ENCODE data around the gene TTLL9.
"Not testable (repeated sequence)": the region's sequence is repeated elsewhere in the genome, so short reads cannot be mapped to it uniquely, and the experiment has no call there.

- TF ChIP-seq POLR2A (IDR thresholded peaks at IDR 0.05) = not testable (repeated sequence)
- TF ChIP-seq, protein P1, sequence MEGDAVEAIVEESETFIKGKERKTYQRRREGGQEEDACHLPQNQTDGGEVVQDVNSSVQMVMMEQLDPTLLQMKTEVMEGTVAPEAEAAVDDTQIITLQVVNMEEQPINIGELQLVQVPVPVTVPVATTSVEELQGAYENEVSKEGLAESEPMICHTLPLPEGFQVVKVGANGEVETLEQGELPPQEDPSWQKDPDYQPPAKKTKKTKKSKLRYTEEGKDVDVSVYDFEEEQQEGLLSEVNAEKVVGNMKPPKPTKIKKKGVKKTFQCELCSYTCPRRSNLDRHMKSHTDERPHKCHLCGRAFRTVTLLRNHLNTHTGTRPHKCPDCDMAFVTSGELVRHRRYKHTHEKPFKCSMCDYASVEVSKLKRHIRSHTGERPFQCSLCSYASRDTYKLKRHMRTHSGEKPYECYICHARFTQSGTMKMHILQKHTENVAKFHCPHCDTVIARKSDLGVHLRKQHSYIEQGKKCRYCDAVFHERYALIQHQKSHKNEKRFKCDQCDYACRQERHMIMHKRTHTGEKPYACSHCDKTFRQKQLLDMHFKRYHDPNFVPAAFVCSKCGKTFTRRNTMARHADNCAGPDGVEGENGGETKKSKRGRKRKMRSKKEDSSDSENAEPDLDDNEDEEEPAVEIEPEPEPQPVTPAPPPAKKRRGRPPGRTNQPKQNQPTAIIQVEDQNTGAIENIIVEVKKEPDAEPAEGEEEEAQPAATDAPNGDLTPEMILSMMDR (IDR thresholded peaks at IDR 0.05) = not testable (repeated sequence)
Measured at GRCh38 chr20:31828016-31828415, 42.4 kb upstream of the TTLL9 start.

Data from thyroid gland (tissue), 4 donors.